Measurements from ENCODE around the gene GOLT1A.

Gene GOLT1A

GRCh38 chr1:204248954-204249353, 35.2 kb upstream of the GOLT1A start:
- TF ChIP-seq REST (IDR thresholded peaks at IDR 0.05; ENCODE audit: insufficient read depth in 1 of 2, low read depth in 2 of 2, low read length in 2 of 2): no peak
- no peak for TF ChIP-seq SIN3A (IDR thresholded peaks at IDR 0.05; ENCODE audit: borderline replicate concordance, insufficient read depth, low read length)
- no peak for TF ChIP-seq TAF1 (IDR thresholded peaks at IDR 0.05; ENCODE audit: borderline replicate concordance, insufficient read depth, low read length)
- no peak for TF ChIP-seq FOXP2 (optimal IDR thresholded peaks at IDR 0.05; ENCODE audit: borderline replicate concordance, extremely low read depth, extremely low read length, insufficient read depth)
- no peak for TF ChIP-seq POLR2AphosphoS5 (IDR thresholded peaks at IDR 0.05; ENCODE audit: low read depth, low read length)

GRCh38 chr1:204246876-204247275, 33.1 kb upstream of the GOLT1A start:
- TF ChIP-seq FOXP2 (optimal IDR thresholded peaks at IDR 0.05; ENCODE audit: borderline replicate concordance, extremely low read depth, extremely low read length, insufficient read depth) (no peak), SIN3A (IDR thresholded peaks at IDR 0.05; ENCODE audit: borderline replicate concordance, insufficient read depth, low read length) (no peak), TAF1 (IDR thresholded peaks at IDR 0.05; ENCODE audit: borderline replicate concordance, insufficient read depth, low read length) (no peak), REST (IDR thresholded peaks at IDR 0.05; ENCODE audit: insufficient read depth in 1 of 2, low read depth in 2 of 2, low read length in 2 of 2) (no peak), POLR2AphosphoS5 (IDR thresholded peaks at IDR 0.05; ENCODE audit: low read depth, low read length) (no peak)

GRCh38 chr1:204242920-204243319, 29.1 kb upstream of the GOLT1A start:
- TF ChIP-seq POLR2AphosphoS5 (IDR thresholded peaks at IDR 0.05; ENCODE audit: low read depth, low read length) (no peak), FOXP2 (optimal IDR thresholded peaks at IDR 0.05; ENCODE audit: borderline replicate concordance, extremely low read depth, extremely low read length, insufficient read depth) (no peak), REST (IDR thresholded peaks at IDR 0.05; ENCODE audit: insufficient read depth in 1 of 2, low read depth in 2 of 2, low read length in 2 of 2) (no peak)

- TF ChIP-seq REST (IDR thresholded peaks at IDR 0.05; ENCODE audit: insufficient read depth in 1 of 2, low read depth in 2 of 2, low read length in 2 of 2) (no peak), SIN3A (IDR thresholded peaks at IDR 0.05; ENCODE audit: borderline replicate concordance, insufficient read depth, low read length) (no peak), POLR2AphosphoS5 (IDR thresholded peaks at IDR 0.05; ENCODE audit: low read depth, low read length) (no peak), FOXP2 (optimal IDR thresholded peaks at IDR 0.05; ENCODE audit: borderline replicate concordance, extremely low read depth, extremely low read length, insufficient read depth) (no peak), TAF1 (IDR thresholded peaks at IDR 0.05; ENCODE audit: borderline replicate concordance, insufficient read depth, low read length) (no peak)
These were observed 28.1 kb upstream of the GOLT1A start for GRCh38 chr1:204241914-204242313.

GRCh38 chr1:204241050-204241449, 27.3 kb upstream of the GOLT1A start:
- TF ChIP-seq POLR2AphosphoS5 (IDR thresholded peaks at IDR 0.05; ENCODE audit: low read depth, low read length): no peak

All from PFSK-1 (cell line).